GM12891 (cell line): ENCODE results near the gene RPA3.

ENCODE experiments used
- PAX5 ChIP-seq: IDR thresholded peaks from 2 replicates; pipeline ENCODE4 v1.6.1; 2011; ENCODE audit warnings: low read length, moderate library complexity, mild to moderate bottlenecking; ENCODE audit not compliant: insufficient read depth, severe bottlenecking
- POLR2A ChIP-seq: IDR thresholded peaks from 2 replicates; pipeline ENCODE4 v1.6.1; 2011; ENCODE audit warnings: low read depth, low read length, control low read depth
- POLR2AphosphoS5 ChIP-seq: IDR thresholded peaks from 2 replicates; pipeline ENCODE4 v1.6.1; 2011; ENCODE audit warnings: low read depth, low read length, control low read depth
- POU2F2 ChIP-seq: IDR thresholded peaks from 2 replicates; pipeline ENCODE4 v1.6.1; 2011; ENCODE audit warnings: low read depth, mild to moderate bottlenecking, control low read depth, low read length, moderate library complexity
- SPI1 ChIP-seq: IDR thresholded peaks from 2 replicates; pipeline ENCODE4 v1.6.1; 2011; ENCODE audit warnings: low read depth, low read length, control low read depth
- TAF1 ChIP-seq: IDR thresholded peaks from 2 replicates; pipeline ENCODE4 v1.6.1; 2011; ENCODE audit warnings: low read depth, low read length, control low read depth

DNA sequence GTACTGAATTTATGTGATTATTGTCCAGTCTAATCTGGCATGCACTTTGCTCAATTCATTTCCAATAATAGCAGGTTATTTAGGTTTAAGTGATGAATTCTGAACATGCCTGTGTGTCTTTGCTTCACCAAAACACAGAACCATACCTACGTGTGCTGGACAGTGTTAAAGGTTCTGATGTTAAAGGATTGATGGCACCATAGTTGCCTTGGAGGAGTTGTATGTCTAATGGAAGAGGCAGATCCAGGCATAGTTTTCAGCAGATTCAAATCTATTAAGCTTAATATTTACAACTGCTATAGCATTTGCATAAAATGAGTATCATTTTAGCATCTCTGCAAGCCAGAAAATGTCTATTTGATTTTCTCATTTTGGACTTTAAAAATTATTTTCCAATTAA is 105.9 kb downstream of the RPA3 start:
- TF ChIP-seq POLR2A (no peak), TAF1 (no peak), POLR2AphosphoS5 (no peak), POU2F2 (no peak), PAX5 (no peak), SPI1 (no peak)
